SK-N-SH treated with all-trans-retinoic acid at 6 μM for 48 hours (cell line): Measurements from ENCODE around the gene ABO.

Experiments
- ARNTL ChIP-seq: fragments of 450-650 bp; formaldehyde crosslinking; IDR thresholded peaks from 2 replicates; pipeline ENCODE4 v1.5.0; 2020; ENCODE audit warnings: low read depth, mild to moderate bottlenecking, moderate library complexity, borderline replicate concordance
- BACH2 ChIP-seq: fragments of 250-450 bp; sonication (Bioruptor Pico); IDR thresholded peaks from 2 replicates; pipeline ENCODE4 v1.9.0; 2021; ENCODE audit warnings: mild to moderate bottlenecking, borderline replicate concordance
- OSR1 ChIP-seq: fragments of 250-450 bp; sonication (Bioruptor Pico); IDR thresholded peaks from 2 replicates; pipeline ENCODE4 v1.8.0; 2022; ENCODE audit warnings: moderate library complexity, mild to moderate bottlenecking, inconsistent platforms
- PATZ1 ChIP-seq: fragments of 250-450 bp; sonication (Bioruptor Pico); IDR thresholded peaks from 2 replicates; pipeline ENCODE4 v1.8.0; 2020; ENCODE audit warnings: mild to moderate bottlenecking, moderate library complexity, borderline replicate concordance
- TCF4 ChIP-seq: fragments of 250-450 bp; sonication (Bioruptor Pico); IDR thresholded peaks from 2 replicates; pipeline ENCODE4 v1.8.0; 2021; ENCODE audit warnings: mild to moderate bottlenecking, moderate library complexity, borderline replicate concordance
- TOX ChIP-seq: fragments of 250-450 bp; sonication (Bioruptor Pico); IDR thresholded peaks from 2 replicates; pipeline ENCODE4 v1.8.0; 2021; ENCODE audit warnings: mild to moderate bottlenecking, moderate library complexity, borderline replicate concordance
- ZFP30 ChIP-seq: fragments of 450-650 bp; formaldehyde crosslinking; IDR thresholded peaks from 2 replicates; pipeline ENCODE4 v1.5.0; 2022; ENCODE audit warnings: mild to moderate bottlenecking, moderate library complexity

- no peak for TF ChIP-seq ARNTL (CRISPR knock-in tag)
- TF ChIP-seq OSR1 (CRISPR knock-in tag): no peak
- no peak for TF ChIP-seq TOX (CRISPR knock-in tag)
- no peak for TF ChIP-seq ZFP30
- TF ChIP-seq TCF4 (CRISPR knock-in tag): no peak
- TF ChIP-seq BACH2 (CRISPR knock-in tag): no peak
- TF ChIP-seq PATZ1: no peak
These were observed 10.3 kb upstream of the ABO start for GRCh38 chr9:133285252-133285775.
